ENCODE results near the gene SSBP4.
"Not testable (repeated sequence)": the region's sequence is repeated elsewhere in the genome, so short reads cannot be mapped to it uniquely, and the experiment has no call there.

The SSBP4 gene

GRCh38 chr19:18419195-18419698 is at the start of gene SSBP4:
SSBP4 (plus strand) TSS chr19:18419398; CDS start chr19:18419649, 251 bp downstream.
- no peak for DNase-seq (ENCODE audit: low spot score)

- DNase-seq (ENCODE audit: low spot score) = no peak
Observed at GRCh38 chr19:18373407-18373891, 45.7 kb upstream of the SSBP4 start.

DNA sequence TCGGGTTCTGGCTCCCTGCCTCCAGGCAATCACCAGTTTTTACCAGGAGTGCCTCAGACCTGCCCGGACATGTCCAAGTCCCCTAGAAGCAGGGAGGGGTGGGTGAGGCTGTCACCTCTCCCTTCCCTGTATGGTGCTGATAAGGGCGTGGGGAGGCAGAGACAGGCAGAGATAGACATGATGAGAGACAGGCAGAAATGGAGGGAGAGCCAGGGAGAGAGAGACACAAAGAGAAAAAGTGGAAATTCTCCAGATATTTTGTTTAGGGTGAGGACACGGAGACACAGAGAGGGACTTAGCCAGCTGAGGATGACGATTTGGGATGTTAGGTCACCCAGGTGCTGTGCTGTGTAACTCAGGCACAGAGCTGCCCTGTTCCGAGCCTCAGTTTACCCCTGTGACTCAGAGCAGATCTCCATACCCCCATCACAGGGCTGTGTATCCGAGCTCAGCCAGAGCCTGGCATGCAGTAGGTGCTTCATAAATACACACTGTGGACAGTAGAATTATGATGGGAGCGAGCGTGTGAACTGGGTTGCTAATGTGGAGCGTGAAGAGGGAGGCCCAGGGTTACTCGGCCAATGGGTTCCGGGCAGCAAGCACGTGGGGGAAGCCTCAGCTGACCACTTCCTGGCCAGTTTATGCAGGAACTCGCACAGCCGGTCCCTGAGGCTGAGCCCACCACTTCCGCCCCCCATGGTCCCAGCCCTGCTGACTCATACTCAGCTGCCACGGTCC is 45.1 kb upstream of the SSBP4 start:
- peak; percentile 65 for DNase-seq (ENCODE audit: low spot score)

- no peak for DNase-seq (ENCODE audit: low spot score)
Observed at GRCh38 chr19:18377026-18377425, 42.2 kb upstream of the SSBP4 start.

- DNase-seq (ENCODE audit: low spot score) = no peak
Observed at GRCh38 chr19:18379803-18380747, 39.1 kb upstream of the SSBP4 start.

DNA sequence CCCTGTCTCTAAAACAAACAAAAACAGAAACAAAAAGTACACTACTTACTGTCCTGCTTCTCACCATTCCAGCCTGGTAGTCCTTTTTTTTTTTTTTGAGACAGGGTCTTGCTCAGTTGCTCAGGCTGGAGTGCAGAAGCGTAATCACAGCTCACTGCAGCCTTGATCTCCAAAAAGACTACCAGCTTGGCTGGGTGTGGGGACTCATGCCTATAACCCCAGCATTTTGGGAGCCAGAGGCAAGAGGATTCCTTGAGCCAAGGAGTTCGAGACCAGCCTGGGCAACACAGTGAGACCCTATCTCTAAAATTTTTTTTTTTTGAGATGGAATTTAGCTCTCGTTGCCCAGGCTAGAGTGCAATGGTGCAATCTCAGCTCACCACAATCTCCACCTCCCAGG is 38.4 kb upstream of the SSBP4 start:
- no peak for DNase-seq (ENCODE audit: low spot score)

- DNase-seq (ENCODE audit: low spot score) = not testable (repeated sequence)
Observed at GRCh38 chr19:18383622-18384021, 35.6 kb upstream of the SSBP4 start.

DNA sequence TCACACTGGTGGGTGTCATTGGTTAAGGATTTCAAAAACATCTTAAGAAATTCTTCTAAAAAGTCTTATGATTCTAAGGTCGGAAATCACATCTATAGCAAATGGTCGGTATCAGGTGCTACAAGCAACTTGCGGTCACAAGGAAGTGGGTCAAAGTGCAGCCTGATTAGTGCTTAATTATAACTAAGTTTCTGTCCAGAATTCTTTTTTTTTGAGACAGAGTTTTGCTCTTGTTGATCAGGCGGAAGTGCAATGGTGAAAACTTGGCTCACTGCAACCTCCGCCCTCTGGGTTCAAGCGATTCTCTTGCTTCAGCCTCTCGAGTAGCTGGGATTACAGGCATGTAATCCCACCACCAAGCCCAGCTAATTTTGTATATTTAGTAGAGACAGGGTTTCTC is 34.4 kb upstream of the SSBP4 start:
- no peak for DNase-seq (ENCODE audit: low spot score)

GRCh38 chr19:18385359-18385674 is 33.9 kb upstream of the SSBP4 start:
- DNase-seq (ENCODE audit: low spot score) = no peak

DNA sequence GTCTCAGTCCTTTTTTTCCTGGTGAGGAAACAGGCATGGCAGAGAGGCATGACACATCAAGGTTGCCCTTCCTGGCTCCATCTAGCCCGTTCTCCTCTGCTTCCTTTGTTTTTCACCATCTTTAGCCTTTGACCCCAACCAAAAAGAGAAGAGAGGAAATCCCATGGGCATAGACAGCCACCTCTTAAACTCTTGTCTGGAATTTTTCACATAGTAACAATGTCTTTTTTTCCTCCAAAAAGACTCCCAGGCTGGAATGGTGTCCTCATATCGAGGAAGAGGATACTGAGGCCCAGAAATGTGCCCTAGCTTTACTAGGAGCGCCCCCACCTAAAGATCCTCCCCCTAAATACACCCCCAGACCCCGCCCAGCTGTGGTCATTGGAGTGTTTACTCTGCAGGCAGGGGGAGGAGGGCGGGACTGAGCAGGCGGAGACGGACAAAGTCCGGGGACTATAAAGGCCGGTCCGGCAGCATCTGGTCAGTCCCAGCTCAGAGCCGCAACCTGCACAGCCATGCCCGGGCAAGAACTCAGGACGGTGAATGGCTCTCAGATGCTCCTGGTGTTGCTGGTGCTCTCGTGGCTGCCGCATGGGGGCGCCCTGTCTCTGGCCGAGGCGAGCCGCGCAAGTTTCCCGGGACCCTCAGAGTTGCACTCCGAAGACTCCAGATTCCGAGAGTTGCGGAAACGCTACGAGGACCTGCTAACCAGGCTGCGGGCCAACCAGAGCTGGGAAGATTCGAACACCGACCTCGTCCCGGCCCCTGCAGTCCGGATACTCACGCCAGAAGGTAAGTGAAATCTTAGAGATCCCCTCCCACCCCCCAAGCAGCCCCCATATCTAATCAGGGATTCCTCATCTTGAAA is 33.3 kb upstream of the SSBP4 start, which contains the start of gene GDF15:
TSS of gene GDF15 (plus strand) at position 484 of the 868 bp plus-strand sequence. CDS start at position 516, 32 bp downstream.
- no peak for DNase-seq (ENCODE audit: low spot score)

- DNase-seq (ENCODE audit: low spot score) = no peak
Observed at GRCh38 chr19:18386543-18387271, 32.5 kb upstream of the SSBP4 start.

GRCh38 chr19:18388100-18388959 is 30.9 kb upstream of the SSBP4 start:
- DNase-seq (ENCODE audit: low spot score) = peak; percentile 34

DNA sequence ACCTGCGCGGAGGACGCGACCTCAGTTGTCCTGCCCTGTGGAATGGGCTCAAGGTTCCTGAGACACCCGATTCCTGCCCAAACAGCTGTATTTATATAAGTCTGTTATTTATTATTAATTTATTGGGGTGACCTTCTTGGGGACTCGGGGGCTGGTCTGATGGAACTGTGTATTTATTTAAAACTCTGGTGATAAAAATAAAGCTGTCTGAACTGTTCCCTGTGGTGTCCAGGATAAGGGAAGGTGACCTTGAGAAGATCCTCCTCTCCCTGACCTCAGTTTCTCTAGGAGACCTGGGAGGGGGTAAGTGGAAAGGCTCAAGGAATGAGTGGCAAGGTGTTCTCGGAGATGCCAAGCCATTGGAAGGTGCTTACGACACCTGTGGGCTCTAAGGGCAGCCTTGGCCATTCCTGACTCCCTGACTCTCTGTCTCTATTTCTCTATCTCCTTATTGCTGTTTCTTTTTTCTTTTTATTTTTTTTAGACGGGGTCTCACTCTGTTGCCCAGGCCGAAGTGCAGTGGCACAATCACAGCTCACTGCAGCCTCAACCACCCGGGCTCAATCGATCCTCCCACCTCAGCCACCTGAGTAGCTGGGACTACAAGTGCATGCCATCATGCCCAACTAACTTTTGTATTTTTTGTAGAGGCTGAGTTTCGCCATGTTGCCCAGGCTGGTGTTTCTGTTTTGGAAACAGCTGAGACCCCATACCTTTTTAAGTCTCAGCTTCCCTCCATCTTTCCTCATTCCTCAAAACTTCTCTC is 30.1 kb upstream of the SSBP4 start:
- no peak for DNase-seq (ENCODE audit: low spot score)

DNA sequence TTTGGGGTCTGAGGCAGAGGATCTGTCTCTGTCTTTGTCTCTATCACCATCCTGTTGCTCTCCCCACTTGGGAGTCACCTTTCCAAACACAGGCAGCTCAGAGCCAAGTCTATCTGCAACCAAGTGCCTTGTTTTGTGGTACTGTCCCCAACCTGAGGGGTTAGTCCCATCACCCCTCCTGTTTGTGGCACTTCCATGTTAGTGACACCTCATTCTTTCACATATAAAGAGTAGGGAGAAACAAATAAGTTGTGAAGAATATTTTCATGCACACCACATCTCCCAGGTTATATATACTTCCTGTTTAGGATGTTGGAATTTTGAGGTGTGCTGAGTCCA is 29.5 kb upstream of the SSBP4 start:
- DNase-seq (ENCODE audit: low spot score) = no peak

DNA sequence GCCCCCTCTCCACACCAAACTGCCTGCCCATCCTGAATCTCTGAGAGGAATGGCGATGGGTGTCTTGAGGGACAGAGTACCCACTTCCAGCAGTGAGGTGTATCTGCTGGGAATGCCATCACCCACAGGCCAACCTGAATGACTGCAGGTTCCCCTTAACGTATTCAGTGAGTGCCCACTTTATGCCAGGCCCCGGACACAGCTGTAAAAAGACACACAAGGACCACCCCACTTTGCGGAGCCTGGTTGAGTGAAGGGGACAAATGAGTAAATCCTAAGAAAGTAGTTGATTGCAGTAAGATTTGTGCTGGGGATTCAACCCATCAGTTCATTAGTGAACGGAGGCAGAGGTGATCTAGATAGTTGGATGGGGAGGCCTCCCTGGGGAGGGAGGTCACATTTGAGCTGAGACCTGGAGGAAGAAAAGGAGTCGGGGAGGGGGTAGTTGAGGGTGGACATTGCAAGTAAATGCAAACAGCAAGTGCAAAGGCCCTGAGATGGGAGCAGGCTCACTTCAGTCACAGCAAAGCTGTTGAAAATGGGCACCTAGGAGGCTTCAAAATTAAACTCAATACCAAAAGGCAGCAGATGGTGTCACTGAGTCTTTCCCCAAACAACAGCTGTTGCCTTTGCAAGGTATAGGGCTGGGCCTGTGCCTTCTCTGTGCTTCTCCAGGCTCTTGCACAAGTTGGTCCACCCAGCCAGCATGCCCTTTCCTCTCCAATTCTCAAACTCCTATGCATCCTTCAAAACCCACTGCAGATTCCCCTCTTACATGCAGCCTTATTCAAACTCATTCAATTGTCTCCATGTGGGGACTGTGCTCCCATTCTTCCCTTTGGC is 28.9 kb upstream of the SSBP4 start:
- DNase-seq (ENCODE audit: low spot score) = no peak

GRCh38 chr19:18391509-18392075 is 27.6 kb upstream of the SSBP4 start:
- DNase-seq (ENCODE audit: low spot score) = no peak

DNA sequence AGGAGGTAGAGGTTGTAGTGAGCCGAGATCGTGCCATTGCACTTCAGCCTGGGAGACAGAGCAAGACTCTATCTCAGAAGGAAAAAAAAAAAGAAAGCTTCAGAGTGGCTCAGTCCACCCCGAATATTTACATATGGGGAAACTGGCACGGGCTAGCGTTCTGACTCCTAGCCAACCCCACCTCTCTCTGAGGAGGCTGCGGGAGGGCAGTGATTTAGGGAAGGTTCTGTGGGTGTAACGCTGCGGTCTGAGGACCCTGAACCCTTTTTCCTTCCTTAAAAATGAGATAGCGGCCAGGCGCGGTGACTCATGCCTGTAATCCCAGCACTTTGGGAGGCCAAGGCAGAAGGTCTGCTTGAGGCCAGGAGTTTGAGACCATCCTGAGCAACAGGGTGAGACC is 26.8 kb upstream of the SSBP4 start:
- DNase-seq (ENCODE audit: low spot score) = no peak

- DNase-seq (ENCODE audit: low spot score) = no peak
Observed at GRCh38 chr19:18392926-18393325, 26.3 kb upstream of the SSBP4 start.

All from pons (tissue), 1 donor.